Activated CD8-positive, alpha-beta memory T cell treated with anti-CD3 and anti-CD28 coated beads, Interleukin-2, amount 50 U/mL, for 1 hour (primary cell): ENCODE results near the gene ZDHHC14.
"Not testable (repeated sequence)": the region's sequence is repeated elsewhere in the genome, so short reads cannot be mapped to it uniquely, and the experiment has no call there.

ENCODE experiments used
- DNase-seq: peaks from one replicate; pipeline ENCODE4 v3.0.0-alpha.2; 2020; ENCODE audit errors: extremely low read depth

ZDHHC14 gene

GRCh38 chr6:157690441-157691210 is 309.6 kb downstream of the ZDHHC14 start:
- DNase-seq: no peak

DNA sequence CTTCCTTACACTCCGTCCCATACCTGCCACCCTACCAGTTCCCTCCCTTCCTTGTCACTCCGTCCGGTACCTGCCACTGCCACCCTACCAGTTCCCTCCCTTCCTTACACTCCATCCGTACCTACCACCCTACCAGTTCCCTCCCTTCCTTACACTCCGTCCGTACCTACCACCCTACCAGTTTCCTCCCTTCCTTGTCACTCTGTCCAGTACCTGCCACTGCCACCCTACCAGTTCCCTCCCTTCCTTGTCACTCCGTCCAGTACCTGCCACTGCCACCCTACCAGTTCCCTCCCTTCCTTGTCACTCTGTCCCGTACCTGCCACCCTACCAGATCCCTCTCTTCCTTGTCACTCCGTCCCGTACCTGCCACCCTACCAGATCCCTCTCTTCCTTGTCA is 310.6 kb downstream of the ZDHHC14 start:
- DNase-seq: not testable (repeated sequence)

DNA sequence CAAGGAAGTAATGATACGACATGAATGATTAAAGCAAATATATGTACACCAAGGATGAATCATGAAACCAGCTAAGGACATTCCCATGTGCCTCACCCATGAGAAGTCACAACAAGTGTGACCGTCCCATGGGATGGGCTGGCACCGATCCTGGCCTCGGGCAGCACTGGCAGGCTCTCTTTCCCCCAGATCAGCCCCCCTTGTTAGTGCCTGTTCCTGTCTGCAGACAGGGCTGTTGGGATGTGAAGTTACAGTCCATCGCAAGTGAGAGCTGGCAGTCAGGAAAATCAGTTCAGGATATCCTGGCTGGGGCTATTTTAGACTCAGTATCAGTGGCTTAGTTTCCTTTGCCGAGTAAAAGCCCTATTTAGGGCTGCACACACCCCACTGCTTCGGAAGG is 312.9 kb downstream of the ZDHHC14 start:
- no peak for DNase-seq

GRCh38 chr6:157695301-157696040 is 314.5 kb downstream of the ZDHHC14 start:
- DNase-seq: no peak

DNA sequence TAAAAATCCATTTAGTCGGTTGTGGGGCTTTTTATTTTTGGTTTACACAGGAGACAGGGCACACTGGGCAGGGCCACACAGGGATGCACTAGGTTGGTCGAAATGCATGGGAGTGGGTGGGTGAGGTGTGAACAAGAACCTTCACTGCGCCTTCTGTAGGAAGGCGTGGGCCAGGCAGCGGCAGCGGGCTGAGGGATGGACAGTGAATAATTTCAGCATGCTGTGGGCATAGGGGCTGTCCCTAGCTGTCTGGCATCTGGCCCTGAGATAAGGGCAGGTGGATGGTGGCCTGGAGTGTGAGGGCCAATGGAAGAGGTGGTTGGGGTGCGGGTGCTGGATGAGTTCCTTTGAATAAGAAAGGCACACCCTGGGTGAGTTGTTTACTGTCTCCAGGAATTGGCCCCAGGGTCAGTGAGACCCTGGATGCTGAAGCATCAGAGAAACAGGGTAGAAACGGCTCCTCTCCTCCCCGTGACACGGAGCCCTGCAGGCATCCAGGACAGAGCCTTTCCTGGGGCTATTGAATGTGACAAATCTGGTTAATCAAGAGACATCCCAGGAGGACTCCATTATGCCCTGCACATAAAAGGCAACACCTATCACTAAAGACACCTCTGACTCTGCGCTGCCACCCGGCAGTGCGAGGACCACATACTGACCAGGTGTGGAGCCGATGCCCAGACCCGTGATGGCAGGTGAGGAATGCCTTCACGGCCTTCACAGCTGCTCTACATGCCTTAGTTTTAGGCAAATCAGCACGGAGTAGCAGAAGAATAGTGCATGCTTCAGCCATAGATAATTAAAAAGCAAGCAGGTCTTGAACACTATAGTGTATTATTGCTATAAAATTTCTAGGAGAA is 319.0 kb downstream of the ZDHHC14 start:
- no peak for DNase-seq

DNA sequence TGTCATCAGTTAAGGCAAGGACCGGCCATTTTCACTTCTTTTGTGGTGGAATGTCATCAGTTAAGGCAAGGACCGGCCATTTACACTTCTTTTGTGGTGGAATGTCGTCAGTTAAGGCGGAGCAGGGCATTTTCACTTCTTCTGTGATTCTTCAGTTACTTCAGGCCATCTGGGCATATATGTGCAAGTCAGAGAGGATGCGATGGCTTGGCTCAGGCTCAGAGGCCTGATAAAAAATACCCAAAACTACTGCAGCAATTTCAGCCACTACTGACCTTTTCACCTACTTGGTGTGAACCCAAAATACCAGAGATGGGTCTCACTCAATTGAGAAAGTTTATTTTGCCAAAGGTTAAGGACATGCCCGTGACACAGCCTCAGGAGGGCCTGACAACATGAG is 325.4 kb downstream of the ZDHHC14 start:
- not testable (repeated sequence) for DNase-seq

DNA sequence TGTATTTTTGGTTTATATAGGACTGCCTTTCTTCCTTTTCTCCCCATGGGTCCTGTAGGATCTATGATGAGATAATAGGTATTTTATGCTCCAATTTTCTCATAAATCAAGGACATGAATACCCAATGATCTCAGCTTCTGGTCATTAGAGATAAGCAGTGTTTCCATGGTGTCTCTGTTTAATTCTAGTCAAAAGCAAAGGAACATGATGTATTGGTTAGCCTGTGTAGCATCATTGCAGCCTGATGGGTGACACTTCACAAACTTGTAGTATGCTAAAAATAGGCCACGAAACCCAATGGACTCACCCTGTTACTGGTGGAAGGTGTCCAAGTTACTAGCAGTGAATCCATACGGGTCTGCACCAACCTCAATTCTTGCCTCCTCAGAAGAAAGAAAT is 325.9 kb downstream of the ZDHHC14 start:
- DNase-seq: no peak

- no peak for DNase-seq
These were observed 326.6 kb downstream of the ZDHHC14 start for GRCh38 chr6:157707576-157707975.

DNA sequence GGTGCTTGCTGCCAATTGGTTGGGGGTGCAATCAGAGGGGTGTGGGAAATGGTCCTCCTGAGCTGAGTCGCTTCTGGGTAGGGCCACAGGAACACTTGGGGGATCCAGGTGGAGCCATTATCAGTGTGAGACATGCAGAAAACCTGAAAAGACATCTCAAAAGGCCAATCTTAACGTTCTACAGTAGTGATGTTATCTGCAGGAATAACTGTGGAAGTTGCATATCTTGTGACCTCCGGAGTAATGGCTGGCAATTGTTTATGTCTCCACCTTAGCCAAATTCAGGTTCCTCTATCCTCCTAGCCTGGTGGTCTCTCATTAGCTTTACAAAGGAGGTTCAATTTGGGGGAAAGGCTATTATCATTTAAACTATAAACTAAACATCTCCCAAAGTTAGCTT is 327.2 kb downstream of the ZDHHC14 start:
- no peak for DNase-seq

GRCh38 chr6:157708933-157709332 is 327.9 kb downstream of the ZDHHC14 start:
- DNase-seq: no peak

GRCh38 chr6:157709555-157709954 is 328.6 kb downstream of the ZDHHC14 start:
- no peak for DNase-seq

DNA sequence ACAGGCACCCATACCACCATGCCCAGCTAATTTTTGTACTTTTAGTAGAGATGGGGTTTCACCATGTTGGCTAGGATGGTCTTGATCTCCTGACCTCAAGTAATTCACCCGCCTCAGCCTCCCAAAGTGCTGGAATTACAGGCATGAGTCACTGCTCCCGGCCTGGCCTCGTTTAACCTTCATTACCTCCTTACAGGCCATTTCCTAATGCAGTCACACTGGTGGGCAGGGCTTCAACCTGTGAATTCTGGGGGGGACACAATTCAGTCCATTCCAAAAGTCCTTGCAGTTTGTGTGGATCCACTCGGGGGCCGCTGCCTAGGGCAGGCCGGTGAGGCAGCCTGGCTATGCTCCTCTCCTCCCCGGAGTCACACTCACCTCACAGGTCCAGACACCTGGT is 329.6 kb downstream of the ZDHHC14 start:
- DNase-seq: no peak

GRCh38 chr6:157711060-157711459 is 330.1 kb downstream of the ZDHHC14 start:
- no peak for DNase-seq

DNA sequence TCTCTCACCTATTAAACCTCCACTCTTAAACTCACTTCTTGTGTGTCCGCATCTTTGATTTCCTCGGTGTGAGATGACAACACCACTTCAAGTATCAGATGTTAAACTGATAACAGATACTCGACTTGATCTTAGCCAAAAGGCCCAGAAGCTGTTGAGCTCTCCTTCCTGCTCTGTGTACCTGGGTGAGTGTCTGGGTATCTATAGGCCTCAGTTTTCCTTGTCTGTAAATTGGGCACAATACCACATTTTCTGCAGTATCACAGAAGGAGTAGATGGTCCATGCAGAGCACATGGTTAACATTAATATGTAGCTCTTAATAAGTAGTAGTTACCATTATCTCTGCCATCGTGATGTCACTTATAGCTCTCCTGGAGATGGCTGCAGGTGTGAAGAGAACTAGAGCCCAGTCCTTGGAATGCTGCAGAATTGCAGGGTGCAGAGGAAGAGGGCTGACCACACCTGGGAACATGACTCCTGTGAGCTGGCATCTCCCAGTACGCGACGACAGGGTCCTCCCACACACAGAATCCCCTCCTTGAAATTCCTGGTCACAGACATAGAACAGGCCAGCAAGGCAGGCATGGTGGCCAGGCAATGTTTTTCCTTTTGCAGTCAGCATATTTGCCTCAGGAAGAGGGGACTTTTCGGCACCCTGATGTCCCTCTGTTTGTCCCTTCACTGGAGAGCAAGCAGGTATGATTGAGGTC is 331.8 kb downstream of the ZDHHC14 start:
- DNase-seq: no peak

- DNase-seq: no peak
These were observed 332.6 kb downstream of the ZDHHC14 start for GRCh38 chr6:157713451-157714152.

GRCh38 chr6:157714153-157714490 is 333.1 kb downstream of the ZDHHC14 start:
- DNase-seq: no peak

GRCh38 chr6:157715728-157716164 is 334.8 kb downstream of the ZDHHC14 start:
- DNase-seq: no peak

DNA sequence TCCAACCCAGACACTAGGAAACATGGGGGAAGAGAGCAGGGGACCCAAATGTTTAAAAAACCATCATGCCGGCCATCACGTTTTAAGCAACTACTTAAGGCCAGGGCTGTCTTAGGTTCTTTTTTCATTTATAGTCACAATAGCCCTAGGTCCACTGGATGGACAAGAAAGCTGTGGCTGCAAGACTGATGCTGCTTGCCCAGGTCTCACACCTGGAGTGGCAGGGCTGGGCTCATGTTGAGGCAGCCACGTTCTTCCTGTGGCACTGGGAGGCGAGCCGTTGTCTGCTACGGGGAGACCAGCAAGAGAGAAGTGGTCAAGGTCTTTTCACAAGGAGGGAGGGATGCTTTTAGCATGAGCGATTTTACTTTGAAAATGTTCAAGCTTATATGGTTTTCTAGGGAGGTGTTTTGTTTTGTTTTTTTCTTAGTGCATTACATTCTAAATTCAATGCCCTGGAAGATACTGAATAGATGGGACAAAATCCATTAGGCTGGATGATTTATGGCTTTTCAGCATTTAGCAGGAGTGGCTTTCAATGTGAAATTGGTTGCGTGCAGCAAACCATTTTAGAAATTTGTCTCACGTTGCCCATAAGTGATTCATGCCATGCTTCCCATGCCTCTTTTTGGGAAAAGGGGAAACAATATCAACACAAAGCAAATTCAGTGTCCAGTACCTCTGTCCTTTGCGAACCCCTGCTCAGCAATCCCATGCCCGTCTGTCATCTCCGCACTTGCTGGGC is 335.4 kb downstream of the ZDHHC14 start:
- no peak for DNase-seq

DNA sequence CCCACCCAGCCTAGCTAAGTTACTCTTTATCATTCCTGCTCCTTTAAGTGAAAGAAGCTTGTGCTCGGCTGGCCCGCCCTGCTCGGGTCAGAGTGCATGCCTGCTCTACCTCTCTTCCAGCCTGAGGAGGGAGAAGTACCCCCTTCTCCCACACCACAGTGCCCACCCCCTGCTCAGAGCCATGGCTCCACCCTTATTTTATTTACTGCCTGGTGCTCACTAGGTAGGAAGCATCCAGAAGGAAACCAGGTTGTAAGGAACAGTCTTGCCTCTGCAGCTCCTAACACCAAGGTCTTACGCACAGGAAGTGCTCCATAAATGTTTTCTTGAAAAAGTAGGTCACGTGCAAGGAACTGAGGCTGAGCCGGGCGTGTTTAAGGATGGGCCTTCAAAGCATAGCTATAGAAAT is 336.4 kb downstream of the ZDHHC14 start:
- no peak for DNase-seq

DNA sequence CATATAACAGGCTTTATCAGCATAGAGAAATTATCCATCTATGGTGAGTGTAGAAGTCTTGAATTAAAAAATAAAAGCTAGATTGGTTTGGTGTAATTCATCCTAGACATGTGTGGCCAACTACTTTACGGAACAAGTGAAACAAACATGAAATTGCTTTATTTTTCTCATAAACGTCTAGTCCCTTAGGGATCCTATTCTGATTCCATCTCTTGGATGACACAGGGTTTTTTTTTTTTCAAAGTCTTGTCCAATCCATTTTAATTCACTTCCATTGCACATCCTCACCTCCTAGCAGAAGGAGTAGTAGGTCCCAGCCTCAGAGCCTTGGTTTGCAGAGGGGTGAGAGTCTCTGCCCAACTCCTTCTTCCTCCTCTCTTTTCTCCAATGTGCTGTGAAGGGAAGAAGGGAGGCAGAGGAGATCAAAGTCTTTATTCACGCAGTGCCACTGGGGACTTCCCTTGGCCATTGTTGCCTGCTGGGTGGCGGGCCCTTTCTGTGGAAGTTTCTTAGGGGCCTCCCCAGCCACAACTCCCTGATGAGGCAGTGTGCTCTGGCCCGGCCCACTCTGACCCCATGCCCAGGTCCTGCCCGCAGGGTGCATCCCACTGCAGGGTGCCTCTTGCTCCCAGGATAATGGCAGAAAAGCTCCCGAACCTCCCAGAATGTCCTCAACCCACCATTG is 337.7 kb downstream of the ZDHHC14 start:
- DNase-seq: no peak
